ENCODE data around the gene AFF3.

Gene AFF3

DNA sequence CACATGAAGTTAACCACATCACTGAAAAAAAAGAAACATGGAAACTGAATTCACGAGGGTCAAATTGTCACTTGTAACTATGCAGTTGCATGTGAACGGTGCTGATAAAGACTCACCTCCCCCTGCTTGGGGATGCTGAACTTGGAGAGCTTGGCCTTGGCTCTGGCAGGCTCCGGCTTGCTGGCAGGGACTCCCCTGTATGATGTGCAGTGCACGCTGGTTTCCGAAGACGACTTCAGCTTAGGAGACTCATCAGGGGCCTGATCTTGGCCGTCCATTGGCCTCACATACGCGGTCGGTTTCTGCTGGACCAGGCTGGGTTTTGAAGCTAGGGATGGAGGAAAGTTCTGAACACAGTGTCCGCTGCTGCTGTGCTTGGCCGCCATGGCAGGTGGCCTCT, 135.9 kb downstream of the AFF3 start:
- no peak for DNase-seq (ENCODE audit: low spot score)

DNA sequence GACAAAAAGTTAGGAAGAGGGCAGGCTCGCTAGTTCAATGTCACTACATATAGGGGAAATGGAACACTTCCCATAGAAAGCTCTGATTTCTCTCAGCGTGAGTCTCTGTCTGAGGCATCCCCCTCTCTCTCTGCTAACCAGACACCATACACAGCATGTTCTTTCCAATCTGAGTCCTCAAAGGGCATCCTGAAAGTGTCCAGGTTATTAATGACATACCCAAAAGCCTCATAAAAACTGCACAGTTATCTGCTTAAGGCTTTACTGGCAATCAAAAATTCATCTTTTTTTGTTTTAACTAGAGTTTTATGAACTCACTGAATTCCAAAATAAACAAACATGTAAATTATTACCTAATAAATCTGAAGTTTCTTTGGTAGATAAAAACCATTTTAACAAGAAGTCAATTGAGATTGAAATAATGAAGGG, 137.4 kb downstream of the AFF3 start:
- no peak for DNase-seq (ENCODE audit: low spot score)

DNA sequence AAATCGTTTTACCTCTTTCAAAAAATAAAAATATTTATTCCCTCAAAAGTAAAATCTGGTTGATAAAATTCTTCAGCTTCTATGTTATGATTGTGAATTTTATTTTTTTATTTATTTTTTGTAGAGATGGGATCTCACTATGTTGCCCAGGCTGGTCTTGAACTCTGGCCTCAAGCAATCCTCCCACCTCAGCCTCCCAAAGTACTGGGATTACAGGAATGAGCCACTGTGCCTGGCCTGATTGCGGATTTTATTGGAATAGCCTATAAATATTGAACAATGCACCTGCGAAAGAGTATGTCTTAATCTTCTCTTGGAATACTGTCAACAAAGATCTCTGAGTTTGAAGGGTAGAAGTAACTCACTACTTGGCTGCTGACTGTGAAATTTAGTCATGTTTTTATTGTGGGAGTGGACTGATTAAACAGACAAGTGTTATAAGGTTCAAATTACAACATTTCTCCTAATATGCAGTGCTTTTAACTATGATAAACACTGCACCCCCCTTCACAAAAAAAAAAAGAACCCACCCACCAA, 138.0 kb downstream of the AFF3 start:
- DNase-seq (ENCODE audit: low spot score) = no peak

DNA sequence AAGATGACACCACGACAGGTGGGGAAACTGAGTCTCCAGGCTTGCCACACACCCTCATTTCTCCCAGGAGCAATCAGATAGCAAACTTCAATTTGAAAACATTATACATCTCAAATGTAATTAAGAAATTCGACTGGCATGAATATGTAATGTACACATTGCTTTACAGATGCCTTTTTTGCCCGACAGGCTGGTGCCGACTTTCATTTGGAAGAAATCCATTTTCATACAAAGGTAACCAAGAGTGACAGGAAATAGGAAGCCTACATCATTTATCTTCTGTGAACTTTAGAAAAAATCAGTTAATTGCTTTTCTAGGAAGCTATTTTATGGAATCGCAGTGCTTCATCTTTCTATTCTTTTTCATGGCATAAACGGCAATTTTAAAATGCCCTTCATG, 140.3 kb downstream of the AFF3 start:
- DNase-seq (ENCODE audit: low spot score) = no peak

DNA sequence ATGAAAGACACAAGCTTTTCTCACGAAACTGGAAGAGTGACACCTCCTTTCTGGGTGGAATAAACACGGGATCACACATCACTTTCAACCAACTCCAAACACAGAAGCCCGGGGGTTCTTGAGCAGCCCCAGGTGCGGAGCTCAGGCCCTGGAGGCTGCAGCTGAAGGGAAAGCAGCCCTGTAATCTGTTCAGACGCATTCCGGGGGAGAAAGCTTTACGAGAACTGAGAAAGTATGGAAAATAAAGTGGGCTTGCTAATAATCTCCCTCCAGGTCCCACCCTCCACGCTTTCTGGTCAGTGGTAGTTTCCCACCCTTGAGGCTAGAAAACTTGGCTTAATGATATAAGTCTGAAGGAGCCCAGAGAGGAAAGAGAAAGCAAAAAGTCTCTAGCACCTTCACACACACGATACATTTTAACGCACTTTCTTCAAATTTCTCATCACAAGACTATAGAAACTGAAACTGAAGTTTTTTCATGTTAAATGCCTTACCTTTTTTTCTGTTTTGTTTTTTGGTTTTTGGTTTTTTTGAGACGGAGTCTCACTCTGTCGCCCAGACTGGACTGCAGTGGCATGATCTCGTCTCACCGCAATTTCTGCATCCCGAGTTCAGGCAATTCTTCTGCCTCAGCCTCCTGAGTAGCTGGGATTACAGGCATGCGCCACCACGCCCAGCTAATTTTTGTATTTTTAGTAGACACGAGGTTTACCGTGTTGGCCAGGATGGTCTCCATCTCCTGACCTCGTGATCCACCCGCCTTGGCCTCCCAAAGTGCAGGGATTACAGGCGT, 141.3 kb downstream of the AFF3 start:
- no peak for DNase-seq (ENCODE audit: low spot score)

DNA sequence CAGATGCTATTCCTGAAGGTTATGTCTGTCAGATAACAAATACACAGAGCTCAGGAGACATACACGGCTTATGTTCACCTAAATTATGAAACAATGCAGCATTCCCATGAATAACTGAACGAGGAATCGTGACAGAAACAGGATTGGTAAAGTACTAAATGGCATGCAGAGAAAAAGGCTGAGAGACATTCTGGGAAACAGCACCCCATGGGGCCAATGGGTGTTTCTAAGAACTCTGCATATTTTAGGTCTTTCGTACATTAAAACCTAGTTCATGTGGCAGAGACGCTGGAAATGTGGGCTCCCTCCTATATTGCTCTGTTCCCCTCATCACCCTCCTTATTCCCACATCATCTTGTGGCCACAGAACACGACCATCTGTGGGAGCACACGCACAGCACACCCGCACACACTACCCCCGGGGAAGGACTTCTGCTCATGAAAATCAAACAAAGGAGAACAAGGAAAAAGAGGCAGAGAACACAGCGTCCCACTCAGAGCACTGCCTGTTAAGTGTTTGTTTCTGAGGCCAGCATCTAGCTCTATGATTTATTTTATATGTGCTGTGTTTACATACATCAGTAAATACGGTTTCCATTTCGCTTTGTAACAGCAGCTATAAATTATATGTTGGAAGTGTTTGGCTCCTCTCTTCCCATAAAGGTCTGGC, 143.6 kb downstream of the AFF3 start:
- DNase-seq (ENCODE audit: low spot score) = no peak

DNA sequence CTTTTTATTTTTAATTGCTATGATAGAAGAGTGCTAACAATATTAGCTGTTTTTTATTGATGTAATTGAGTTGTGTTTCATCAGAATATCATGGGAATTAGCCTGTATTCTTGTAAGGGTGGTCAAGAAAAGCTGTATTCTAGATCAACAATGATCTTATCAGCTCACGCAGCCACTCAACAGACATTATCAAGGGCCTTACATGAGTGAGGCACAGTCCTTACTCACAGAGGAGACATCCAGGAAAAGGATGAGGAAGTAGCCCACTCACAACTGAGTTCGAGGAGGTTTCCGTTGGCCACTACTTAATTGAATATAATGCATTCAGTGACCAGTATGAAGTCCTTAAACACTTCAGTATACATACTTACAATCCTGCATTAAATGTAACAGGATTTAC, 152.5 kb downstream of the AFF3 start:
- no peak for DNase-seq (ENCODE audit: low spot score)

DNA sequence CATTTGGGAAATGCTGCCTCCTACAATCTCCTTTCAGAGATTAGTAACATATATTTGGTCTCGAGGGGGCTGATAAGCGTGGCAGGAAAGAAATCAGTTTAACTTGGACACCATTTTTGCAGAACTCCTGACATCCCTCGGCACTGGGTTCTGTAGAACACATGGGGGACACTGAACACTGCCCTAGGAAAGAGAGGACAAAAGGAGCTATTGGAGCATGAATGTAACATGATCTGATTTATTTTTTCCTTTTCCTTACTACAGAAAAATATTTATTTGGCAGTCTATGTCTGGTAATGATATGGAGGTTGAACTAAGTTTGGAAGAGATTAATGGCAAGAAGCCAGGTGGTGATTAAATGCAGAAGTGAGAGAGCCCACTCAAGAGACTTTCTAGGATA, 153.8 kb downstream of the AFF3 start:
- no peak for DNase-seq (ENCODE audit: low spot score)

DNA sequence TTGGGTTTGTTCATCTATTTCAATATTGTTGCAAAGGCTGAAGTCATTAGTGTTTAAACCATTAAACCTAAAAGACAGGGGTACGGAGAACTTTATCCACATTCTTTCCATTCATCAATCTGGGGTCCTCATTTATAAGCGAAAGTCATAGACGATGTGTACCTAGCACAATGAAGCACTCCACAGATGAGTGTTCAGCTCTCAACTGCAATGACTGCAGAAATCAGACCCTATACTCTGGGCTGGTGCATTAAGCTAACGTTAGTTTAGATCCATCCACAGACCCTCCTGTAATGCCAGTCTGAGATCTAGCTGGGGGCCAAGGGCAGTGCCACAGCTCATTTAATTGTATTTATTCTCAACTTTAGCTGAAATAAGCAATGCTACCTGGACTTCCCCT, 155.2 kb downstream of the AFF3 start:
- DNase-seq (ENCODE audit: low spot score) = no peak

DNA sequence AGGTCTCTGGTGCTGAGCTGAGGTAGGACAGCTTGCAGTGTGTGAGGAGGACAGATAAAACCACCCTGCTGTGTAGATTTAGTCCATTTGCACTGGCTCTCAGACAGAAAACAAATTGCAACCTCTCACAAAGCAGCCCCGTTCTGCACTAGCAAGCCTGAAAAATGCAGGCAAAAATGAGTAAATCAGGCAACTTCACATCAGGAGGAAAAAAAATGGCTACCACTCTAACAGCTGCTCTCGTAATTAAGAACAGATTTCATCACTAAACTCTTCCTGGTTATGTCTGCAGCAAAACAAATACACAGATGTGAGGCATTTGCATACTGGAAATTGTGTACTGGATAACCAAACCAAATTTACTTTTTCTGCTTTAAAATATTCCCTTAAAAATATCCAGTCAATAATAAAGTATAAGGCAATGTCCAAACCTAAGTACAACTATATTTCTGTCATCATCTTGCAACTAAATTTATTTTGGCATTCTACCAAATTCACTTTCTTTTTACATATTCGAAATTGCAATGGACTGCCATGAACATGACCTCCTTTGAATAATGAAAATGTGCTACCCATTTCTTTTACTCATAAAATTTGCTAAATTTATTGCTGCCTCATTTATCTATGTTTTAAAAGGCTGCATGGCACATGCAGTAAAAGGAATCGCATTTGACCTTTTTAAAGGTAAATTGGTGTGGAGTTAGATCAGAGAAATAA, 157.4 kb downstream of the AFF3 start:
- DNase-seq (ENCODE audit: low spot score) = no peak

DNA sequence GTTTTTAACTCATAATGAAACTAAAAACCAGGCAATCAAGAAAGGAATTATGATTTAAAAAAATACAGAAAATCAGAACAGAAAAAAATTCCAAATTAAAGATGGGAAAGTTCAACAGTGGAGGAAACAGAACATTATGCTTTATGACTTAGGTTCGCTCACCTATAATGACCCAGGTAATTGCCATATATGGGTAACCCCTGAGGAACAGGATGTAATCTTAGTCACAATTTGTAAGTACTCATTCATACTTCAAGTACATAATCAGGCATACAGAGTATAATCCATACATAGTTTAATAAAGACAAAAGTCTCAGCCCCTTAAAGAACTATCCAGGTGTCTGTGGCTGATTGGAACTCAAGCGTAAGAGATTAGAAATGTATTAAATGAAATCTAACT, 159.6 kb downstream of the AFF3 start:
- DNase-seq (ENCODE audit: low spot score) = no peak

DNA sequence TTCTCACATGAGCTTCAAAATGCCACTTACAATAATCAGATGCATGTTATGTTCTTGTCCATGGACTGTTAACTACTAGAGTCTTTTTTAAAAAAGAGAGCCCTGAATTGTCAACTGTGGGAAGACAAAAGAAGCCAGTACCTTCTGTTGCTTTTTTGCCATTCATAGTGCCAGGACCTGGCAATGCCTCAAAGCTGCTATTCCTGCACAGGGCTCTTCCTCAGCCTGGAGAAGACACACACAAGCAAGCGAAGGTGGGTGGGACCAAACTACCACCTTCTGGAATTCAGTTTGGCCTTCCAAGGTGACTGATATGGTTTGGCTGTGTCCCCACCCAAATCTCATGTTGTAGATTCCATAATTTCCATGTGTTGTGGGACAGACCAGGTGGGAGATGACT, 160.6 kb downstream of the AFF3 start:
- no peak for DNase-seq (ENCODE audit: low spot score)

DNA sequence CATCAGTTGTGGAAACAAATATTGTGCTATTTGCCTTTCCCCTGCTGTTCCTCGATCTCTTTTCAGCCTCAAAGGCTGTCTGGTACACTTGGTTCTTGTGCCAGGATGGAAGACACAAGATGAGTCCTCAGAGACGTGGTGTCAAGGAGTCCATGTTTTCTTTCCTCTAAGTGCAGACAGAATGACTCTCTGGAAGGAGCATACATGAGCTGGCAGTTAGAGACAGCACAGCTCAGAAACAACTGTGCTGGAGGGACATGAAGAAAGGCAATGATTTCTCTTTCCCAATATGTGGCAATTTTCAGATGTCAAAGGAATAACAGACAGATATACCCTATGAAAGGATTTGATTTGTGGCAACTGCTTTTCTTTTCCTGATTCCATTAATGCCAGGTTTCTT, 162.2 kb downstream of the AFF3 start:
- no peak for DNase-seq (ENCODE audit: low spot score)

DNA sequence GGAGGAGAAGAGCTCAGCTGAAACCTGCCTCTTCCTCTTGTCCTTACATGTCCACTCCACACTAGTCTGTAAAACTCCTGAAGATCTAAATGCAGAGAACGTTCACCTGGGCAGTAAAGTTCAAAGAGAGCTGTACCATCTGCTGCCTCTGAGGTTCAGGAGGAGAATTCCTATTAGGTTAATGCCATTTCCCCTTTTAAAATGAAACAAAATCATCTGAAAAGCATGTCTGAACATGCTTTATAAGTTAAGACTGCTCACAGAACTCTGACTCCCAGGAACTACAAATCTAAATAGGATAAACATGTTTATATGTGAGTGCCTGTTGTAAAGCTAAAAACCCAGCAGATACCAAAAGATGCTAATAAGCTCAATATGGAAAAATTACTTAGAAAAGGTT, 164.4 kb downstream of the AFF3 start:
- no peak for DNase-seq (ENCODE audit: low spot score)

DNA sequence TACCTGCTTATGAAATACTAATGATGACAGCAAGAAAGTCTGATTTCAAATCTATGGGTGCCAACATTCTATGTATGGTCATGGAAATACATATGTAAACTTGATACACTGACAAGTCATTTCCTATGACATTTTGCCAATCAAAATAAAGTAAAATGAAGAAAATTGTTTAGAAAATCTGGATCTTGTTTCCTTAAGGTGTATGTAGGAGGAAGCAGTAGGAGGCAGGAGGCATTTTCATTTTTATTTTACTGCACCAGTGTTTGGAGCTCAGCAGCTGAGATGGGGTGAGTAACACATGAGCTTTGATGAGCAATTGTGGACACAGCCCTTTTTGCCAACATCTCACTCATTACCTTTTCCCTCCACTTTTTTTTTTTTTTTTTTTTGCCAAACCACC, 167.0 kb downstream of the AFF3 start:
- no peak for DNase-seq (ENCODE audit: low spot score)

DNA sequence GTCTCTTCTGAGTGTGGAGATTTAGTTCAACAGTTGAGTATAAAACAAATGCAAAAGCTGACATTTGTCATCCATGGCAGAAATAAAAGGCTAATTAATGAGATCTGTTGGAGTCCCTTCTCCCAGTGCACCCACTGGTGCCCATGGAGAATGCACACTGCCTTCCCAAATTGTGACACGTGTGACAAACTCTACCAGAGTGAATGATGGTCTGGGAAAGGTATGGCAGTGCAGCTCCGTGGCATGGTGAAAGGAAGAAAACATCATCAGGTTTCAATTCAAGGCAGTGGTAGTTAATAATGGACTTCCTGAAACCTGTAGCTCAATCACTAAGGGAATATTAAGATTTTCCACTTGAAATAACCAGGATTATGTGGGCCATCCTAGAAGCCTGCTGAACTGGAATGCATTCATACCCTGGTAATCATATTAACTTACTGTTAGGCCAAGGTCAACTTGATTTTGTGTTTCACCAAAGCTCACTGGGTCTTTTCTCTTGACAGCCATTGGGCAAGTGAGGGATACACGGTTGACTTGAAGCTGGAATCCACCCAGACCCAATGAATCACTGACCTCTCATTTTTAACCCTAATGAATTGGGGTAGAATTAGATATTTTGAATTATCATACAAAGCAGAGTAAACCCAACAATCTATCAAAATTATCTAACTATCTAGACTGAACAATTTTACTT, 167.6 kb downstream of the AFF3 start:
- DNase-seq (ENCODE audit: low spot score) = no peak

DNA sequence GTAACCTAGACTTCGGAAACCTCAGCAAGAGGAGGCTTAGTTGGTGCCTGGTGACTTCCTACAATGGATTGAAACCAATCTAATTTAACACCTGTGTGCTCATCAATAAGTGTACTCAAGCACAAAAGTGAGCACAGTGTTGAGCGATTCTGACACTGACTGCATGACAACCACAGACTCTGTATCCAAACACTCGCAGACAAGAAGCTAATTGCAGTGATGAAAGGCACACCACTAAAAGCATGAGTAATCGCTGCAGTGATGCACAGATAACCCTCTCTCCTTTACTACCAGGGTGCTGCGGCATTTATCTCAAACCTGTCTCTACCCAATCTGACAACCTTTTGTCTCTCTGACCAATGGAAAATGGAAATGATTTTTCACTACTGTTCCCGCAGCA, 168.1 kb downstream of the AFF3 start:
- DNase-seq (ENCODE audit: low spot score) = no peak

DNA sequence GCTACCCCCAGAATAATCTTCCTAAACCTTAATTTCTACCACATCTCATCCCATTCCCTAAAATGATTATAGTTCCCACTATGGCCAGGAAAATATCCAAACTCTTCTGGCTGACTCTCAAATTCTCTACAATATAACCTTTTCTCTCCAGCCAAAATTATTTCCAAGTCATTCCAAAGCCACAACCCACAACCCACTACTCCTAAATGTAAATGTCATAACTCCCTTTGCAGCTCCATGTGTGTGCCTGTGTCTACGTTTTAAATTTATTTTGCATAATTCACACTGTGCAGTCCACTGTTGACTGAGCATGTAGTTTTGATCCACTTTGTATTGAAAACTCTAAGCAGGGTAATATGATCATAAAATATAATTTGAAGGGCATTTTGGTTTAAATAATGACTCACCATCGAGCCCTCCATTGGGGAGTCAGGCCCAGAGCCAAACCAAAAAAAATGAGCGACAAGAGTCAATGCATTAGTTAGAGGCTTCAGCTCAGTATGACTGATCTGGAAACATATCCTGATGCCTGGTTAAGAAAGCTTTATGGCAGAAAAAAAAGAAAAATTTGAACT, 171.0 kb downstream of the AFF3 start:
- DNase-seq (ENCODE audit: low spot score) = no peak

DNA sequence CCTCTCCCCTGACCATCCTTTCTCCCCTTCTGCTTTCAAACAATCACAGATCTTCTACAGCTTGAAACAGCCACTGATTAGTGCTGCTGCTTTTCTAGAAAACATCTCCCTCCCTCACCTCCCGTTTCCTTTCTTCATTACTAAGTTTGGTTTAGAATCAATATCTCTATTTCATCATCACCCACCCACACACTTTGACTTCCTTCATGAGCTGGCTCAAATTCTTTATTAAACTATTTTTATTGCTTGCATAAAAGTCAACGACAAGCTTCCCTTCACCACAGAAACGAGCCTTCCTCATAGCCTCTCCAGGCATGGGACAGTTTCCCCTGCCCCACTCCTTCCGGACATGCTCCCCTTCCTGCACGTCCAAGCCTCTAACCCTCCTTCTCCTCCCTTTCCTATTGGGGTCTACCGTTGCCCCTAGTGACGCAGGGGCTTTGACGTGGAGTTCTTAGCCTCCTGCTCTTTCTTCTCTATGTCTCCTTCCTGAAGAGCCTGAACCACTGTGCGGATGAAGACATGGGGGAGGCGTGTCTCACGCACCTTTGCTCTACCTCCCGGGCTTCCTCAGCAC, 172.0 kb downstream of the AFF3 start:
- DNase-seq (ENCODE audit: low spot score) = no peak

DNA sequence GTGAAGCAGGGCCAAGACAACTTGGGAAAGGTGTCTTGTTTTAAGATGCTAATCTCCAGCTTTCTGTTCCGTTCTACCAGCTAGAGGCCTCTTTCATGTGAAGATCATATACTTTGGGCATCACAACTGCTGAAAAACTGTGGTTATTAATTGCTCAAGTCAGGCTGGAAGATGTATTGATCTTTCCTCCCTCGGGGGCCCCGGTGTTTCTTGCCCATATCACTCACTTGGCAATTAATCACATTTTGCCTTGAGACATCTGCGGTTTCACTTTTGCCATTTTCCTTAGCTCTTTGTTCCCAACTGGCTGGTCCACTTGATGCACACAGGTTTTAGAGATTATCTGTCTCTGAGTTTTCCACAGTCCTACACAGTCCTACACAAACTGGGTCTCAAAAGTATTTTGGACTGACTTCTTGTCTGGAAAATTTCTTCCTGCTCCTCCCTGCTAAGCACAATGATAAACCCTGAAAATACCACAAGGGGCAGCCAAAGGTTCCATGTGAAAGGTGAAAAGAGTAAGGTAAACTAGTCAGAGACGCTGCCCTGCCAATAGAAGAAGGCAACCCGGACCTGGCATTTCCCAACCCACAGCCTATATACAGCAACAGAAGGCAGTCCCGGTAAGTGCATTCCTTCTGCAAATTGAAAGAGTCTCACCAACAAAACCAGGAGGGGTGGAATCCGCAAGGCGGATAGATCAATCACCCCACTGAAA, 181.0 kb downstream of the AFF3 start:
- no peak for DNase-seq (ENCODE audit: low spot score)

DNA sequence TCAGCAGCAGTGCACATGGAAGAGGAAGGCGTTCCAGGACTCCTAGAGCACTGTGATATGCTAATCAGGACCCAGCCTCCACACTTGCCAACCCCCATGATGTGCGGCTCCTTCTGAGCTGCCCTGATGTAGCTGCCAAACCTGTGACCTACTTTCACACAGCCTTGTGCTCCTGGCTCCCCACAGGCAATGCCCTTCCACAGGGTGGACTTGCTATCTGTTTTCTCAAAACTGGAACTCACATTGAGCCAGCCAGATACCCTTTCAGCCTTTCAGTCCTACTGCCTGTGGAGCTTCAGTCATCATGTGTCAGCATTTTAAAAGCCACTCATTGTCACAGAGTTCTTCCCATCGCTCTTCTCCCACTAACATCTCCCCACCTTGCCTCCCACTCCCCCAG, 181.6 kb downstream of the AFF3 start:
- no peak for DNase-seq (ENCODE audit: low spot score)

All from CD4-positive, alpha-beta T cell treated with Interleukin-6 at 100 ng/mL for 8 hours (primary cell).